ENCODE results near the gene ZSWIM1.

ZSWIM1 gene

DNA sequence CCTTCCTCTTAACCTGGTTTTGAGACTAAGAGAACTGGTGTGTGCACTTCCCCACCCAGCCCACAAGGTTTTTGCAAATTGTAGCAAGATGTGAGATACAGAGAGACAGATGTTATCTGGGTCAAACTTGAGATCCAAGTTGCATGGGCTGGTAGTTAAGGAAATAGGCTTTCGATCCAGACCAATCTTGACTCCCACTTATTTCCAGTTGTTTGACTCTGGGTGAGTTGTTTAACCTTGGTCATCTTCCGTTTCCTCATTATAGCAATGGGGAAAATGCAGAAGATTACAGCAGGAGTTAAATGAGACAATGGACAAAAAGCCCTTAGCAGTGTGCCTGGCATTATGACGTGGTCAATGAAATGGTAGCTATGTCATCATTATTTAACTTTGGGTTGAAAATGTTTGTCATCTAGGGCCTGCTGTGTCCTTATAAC is 45.7 kb upstream of the ZSWIM1 start:
- no peak for DNase-seq (ENCODE audit: extremely low spot score)
- ChIA-PET CTCF (no interaction called here), POLR2A (interaction anchor here (2.1 kb wide), 1 partner anchor 9 kb away, joined by 9 read pairs; no protein-coding TSS in a partner anchor)
- no peak for TF ChIP-seq CTBP1 (IDR thresholded peaks at IDR 0.05; ENCODE audit: borderline replicate concordance)
- no peak for TF ChIP-seq HDGF (IDR thresholded peaks at IDR 0.05; ENCODE audit: borderline replicate concordance)
- no peak for TF ChIP-seq ELF4 (IDR thresholded peaks at IDR 0.05)
- no peak for TF ChIP-seq FOXM1 (IDR thresholded peaks at IDR 0.05; ENCODE audit: borderline replicate concordance)
- no peak for TF ChIP-seq SP1 (IDR thresholded peaks at IDR 0.05)
- TF ChIP-seq TARDBP (IDR thresholded peaks at IDR 0.05), result no peak
- TF ChIP-seq ZNF384 (IDR thresholded peaks at IDR 0.05), result no peak
- TF ChIP-seq, protein P1, sequence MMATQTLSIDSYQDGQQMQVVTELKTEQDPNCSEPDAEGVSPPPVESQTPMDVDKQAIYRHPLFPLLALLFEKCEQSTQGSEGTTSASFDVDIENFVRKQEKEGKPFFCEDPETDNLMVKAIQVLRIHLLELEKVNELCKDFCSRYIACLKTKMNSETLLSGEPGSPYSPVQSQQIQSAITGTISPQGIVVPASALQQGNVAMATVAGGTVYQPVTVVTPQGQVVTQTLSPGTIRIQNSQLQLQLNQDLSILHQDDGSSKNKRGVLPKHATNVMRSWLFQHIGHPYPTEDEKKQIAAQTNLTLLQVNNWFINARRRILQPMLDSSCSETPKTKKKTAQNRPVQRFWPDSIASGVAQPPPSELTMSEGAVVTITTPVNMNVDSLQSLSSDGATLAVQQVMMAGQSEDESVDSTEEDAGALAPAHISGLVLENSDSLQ (IDR thresholded peaks at IDR 0.05), result no peak
- TF ChIP-seq ARNT (IDR thresholded peaks at IDR 0.05), result no peak
- TF ChIP-seq BHLHE40 (IDR thresholded peaks at IDR 0.05; ENCODE audit: borderline replicate concordance), result no peak
- TF ChIP-seq LEF1 (IDR thresholded peaks at IDR 0.05; ENCODE audit: borderline replicate concordance), result no peak
- no peak for TF ChIP-seq FOXA1 (IDR thresholded peaks at IDR 0.05)
- no peak for TF ChIP-seq L3MBTL2 (conservative IDR thresholded peaks at IDR 0.05)
- no peak for TF ChIP-seq SUZ12 (IDR thresholded peaks at IDR 0.05)
- TF ChIP-seq NFRKB (IDR thresholded peaks at IDR 0.05), result no peak
- no peak for TF ChIP-seq FOXK2 (IDR thresholded peaks at IDR 0.05)

DNA sequence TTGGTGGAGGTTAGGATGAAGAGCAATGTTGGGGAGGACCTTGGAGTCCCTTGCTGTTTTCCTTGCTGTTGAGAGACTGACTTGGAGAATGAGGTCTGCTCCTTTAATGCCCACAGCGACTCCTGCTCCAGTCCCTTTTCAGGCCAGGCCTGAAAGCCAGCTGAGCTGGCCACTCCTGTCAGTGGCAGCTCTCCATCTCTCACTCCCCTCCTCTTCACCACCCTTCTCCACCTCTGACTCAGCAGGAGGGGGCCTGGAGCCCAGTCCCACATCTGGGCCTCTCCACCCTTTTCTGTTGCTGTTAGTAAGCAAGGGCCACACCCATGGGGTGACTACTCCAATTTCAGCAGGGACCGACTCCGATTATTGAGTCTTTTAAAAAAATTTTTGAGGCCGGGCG is 45.2 kb upstream of the ZSWIM1 start:
- CTCF ChIA-PET, result no interaction called here
- TF ChIP-seq FOXM1 (IDR thresholded peaks at IDR 0.05; ENCODE audit: borderline replicate concordance) (no peak), SUZ12 (IDR thresholded peaks at IDR 0.05) (no peak), BHLHE40 (IDR thresholded peaks at IDR 0.05; ENCODE audit: borderline replicate concordance) (no peak), HDGF (IDR thresholded peaks at IDR 0.05; ENCODE audit: borderline replicate concordance) (no peak), FOXA1 (IDR thresholded peaks at IDR 0.05) (no peak), SP1 (IDR thresholded peaks at IDR 0.05) (no peak), ARNT (IDR thresholded peaks at IDR 0.05) (no peak), CTBP1 (IDR thresholded peaks at IDR 0.05; ENCODE audit: borderline replicate concordance) (no peak), ZNF384 (IDR thresholded peaks at IDR 0.05) (no peak), TARDBP (IDR thresholded peaks at IDR 0.05) (no peak), L3MBTL2 (conservative IDR thresholded peaks at IDR 0.05) (no peak)
- POLR2A ChIA-PET, result no interaction called here
- no peak for DNase-seq (ENCODE audit: extremely low spot score)

DNA sequence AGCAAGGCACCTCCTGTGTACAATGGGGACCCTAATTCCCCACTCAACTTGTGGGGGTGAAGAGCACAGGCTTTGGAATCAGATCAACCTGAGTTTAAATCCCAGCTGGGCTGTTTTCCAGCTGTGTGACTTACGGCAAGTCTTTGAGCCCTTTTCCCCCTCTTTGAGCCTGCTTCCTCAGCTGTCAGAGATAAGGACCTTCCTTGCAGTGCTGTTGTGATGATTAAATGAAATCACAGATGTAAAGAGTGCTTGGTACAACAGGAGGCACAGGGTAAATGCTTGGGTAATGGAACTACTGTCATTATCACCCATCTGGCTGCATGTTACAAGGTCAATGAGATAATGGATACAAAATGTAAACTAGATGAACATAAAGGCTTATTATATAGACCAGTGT is 44.2 kb upstream of the ZSWIM1 start:
- ChIA-PET POLR2A (interaction anchor here (0.9 kb wide), 1 partner anchor 21 kb away, joined by 3 read pairs; no protein-coding TSS in a partner anchor), CTCF (interaction anchor here (0.6 to 1.2 kb wide), 2 partner anchors 37 to 38 kb away, joined by 3 read pairs; no protein-coding TSS in a partner anchor)
- no peak for TF ChIP-seq ELF4 (IDR thresholded peaks at IDR 0.05)
- no peak for TF ChIP-seq HDGF (IDR thresholded peaks at IDR 0.05; ENCODE audit: borderline replicate concordance)
- no peak for TF ChIP-seq LEF1 (IDR thresholded peaks at IDR 0.05; ENCODE audit: borderline replicate concordance)
- TF ChIP-seq CTBP1 (IDR thresholded peaks at IDR 0.05; ENCODE audit: borderline replicate concordance), result no peak
- TF ChIP-seq, protein P1 (IDR thresholded peaks at IDR 0.05), result no peak
- no peak for TF ChIP-seq L3MBTL2 (conservative IDR thresholded peaks at IDR 0.05)
- no peak for TF ChIP-seq SP1 (IDR thresholded peaks at IDR 0.05)
- no peak for TF ChIP-seq NFRKB (IDR thresholded peaks at IDR 0.05)
- TF ChIP-seq ARNT (IDR thresholded peaks at IDR 0.05), result no peak
- no peak for TF ChIP-seq SUZ12 (IDR thresholded peaks at IDR 0.05)
- TF ChIP-seq FOXK2 (IDR thresholded peaks at IDR 0.05), result no peak
- no peak for TF ChIP-seq ZNF384 (IDR thresholded peaks at IDR 0.05)
- no peak for TF ChIP-seq TARDBP (IDR thresholded peaks at IDR 0.05)
- TF ChIP-seq FOXA1 (IDR thresholded peaks at IDR 0.05), result no peak
- TF ChIP-seq BHLHE40 (IDR thresholded peaks at IDR 0.05; ENCODE audit: borderline replicate concordance), result no peak
- TF ChIP-seq FOXM1 (IDR thresholded peaks at IDR 0.05; ENCODE audit: borderline replicate concordance), result no peak
- no peak for DNase-seq (ENCODE audit: extremely low spot score)

DNA sequence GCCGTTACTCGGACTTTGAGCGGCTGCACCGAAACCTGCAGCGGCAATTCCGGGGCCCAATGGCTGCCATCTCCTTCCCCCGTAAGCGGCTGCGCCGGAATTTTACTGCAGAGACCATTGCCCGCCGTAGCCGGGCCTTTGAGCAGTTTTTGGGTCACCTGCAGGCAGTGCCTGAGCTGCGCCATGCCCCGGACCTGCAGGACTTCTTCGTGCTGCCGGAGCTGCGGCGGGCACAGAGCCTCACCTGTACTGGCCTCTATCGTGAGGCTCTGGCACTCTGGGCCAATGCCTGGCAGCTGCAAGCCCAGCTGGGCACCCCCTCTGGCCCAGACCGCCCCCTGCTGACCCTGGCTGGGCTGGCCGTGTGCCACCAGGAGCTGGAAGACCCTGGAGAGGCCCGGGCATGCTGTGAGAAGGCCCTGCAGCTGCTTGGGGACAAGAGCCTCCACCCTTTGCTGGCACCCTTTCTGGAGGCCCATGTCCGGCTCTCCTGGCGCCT is 40.3 kb upstream of the ZSWIM1 start:
- DNase-seq (ENCODE audit: extremely low spot score), result no peak
- TF ChIP-seq ZNF384 (IDR thresholded peaks at IDR 0.05) (no peak), NFRKB (IDR thresholded peaks at IDR 0.05) (no peak), TARDBP (IDR thresholded peaks at IDR 0.05) (no peak), SUZ12 (IDR thresholded peaks at IDR 0.05) (no peak), FOXM1 (IDR thresholded peaks at IDR 0.05; ENCODE audit: borderline replicate concordance) (no peak), ARNT (IDR thresholded peaks at IDR 0.05) (no peak), SP1 (IDR thresholded peaks at IDR 0.05) (no peak), LEF1 (IDR thresholded peaks at IDR 0.05; ENCODE audit: borderline replicate concordance) (no peak), ELF4 (IDR thresholded peaks at IDR 0.05) (no peak), FOXA1 (IDR thresholded peaks at IDR 0.05) (no peak), L3MBTL2 (conservative IDR thresholded peaks at IDR 0.05) (no peak), FOXK2 (IDR thresholded peaks at IDR 0.05) (no peak), BHLHE40 (IDR thresholded peaks at IDR 0.05; ENCODE audit: borderline replicate concordance) (no peak), HDGF (IDR thresholded peaks at IDR 0.05; ENCODE audit: borderline replicate concordance) (no peak), CTBP1 (IDR thresholded peaks at IDR 0.05; ENCODE audit: borderline replicate concordance) (no peak)
- TF ChIP-seq, protein P1 (IDR thresholded peaks at IDR 0.05), result no peak
- ChIA-PET CTCF (no interaction called here), POLR2A (interaction anchor here (1.2 kb wide), 1 partner anchor 15 kb away, joined by 4 read pairs; no protein-coding TSS in a partner anchor)

DNA sequence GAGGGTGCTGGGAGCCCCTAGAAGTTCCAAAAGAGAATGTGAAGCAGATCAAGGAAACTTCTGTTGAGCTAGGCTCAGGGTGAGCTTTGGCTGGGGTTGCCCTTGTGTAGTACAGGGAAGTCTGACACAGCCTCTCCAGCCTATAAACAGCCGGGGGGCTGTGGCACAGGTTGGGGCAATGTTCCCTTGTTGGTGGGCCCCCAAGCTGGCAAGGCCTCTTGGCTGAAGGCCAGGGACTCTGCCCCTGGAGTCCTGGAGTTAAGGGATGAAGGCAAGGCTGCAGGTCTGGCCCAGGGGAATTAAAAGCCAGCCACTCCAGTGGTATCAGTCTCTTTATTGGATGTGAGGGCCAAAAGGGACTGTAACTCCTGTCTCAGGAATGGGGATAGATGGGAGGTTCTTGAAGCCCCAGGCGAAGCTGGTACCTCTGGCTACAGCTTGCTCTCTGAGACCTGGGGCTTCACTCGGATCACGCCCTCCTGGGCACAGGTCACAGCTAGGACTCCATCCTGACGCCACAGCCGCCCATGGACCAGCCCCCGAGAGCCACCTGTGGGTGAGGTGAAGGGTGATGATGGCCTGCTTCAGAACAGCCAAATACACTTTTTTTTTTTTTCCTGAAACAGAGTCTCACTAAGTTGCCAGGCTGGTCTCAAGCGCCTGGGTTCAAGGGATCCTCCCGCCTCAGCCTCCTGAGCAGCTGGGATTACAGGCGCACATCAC is 39.5 kb upstream of the ZSWIM1 start:
- DNase-seq (ENCODE audit: extremely low spot score), result no peak
- ChIA-PET POLR2A (interaction anchor here (1.2 to 1.3 kb wide), 2 partner anchors 8 to 15 kb away, joined by 4 to 5 read pairs; partner anchors contain the start of gene SNX21), CTCF (no interaction called here)
- TF ChIP-seq, protein P1 (IDR thresholded peaks at IDR 0.05), result no peak
- TF ChIP-seq SUZ12 (IDR thresholded peaks at IDR 0.05) (no peak), BHLHE40 (IDR thresholded peaks at IDR 0.05; ENCODE audit: borderline replicate concordance) (no peak), FOXK2 (IDR thresholded peaks at IDR 0.05) (no peak), L3MBTL2 (conservative IDR thresholded peaks at IDR 0.05) (no peak), ELF4 (IDR thresholded peaks at IDR 0.05) (no peak)
